OCI-LY7 (cell line): ENCODE data around the gene SPRYD3. TPM values are rescaled to one million over a fixed set of nuclear protein-coding genes. Genes with fewer than 3 reads are reported as not detected.
"Not testable (repeated sequence)": the region's sequence is repeated elsewhere in the genome, so short reads cannot be mapped to it uniquely, and the experiment has no call there.

Experiments
- BruUV-seq: library from RNA; stranded (reverse); fragments of 400-500 nt; replicated peaks from 2 replicates; lab custom pipeline; 2021; lab: Mats Ljungman, UMichigan
- CTCF ChIA-PET: fragments of 300-600 bp; sonication (Branson Sonifier 250); formaldehyde crosslinking; loops from one replicate; lab custom pipeline; 2022; ENCODE audit warnings: antibody characterized with exemption; ENCODE audit not compliant: unreplicated experiment; lab: Charles Lee
- POLR2A ChIA-PET: fragments of 300-600 bp; sonication (Branson Sonifier 250); formaldehyde crosslinking; loops from one replicate; lab custom pipeline; 2022; ENCODE audit warnings: antibody characterized with exemption; lab: Charles Lee
- DNase-seq: peaks from one replicate; pipeline ENCODE4 v3.0.0-alpha.2; 2015; ENCODE audit warnings: low spot score
- H2AFZ ChIP-seq: fragments of 200-600 bp; sonication (generic), shearing (Covaris generic); 2 replicates; pipeline ENCODE4 v1.6.1; 2014; ENCODE audit warnings: mild to moderate bottlenecking, antibody characterized with exemption, low read length, moderate library complexity
- H3K27ac ChIP-seq: fragments of 200-600 bp; sonication (generic); 2 replicates; pipeline ENCODE4 v1.5.1; 2014; ENCODE audit warnings: mixed run types, low read depth, mild to moderate bottlenecking, moderate library complexity, low read length, inconsistent platforms; ENCODE audit not compliant: poor library complexity, severe bottlenecking
- H3K36me3 ChIP-seq: fragments of 200-600 bp; sonication (generic); 2 replicates; pipeline ENCODE4 v1.6.1; 2014; ENCODE audit warnings: mild to moderate bottlenecking, antibody characterized with exemption, low read length, moderate library complexity, mixed read lengths; ENCODE audit not compliant: insufficient read depth
- H3K4me1 ChIP-seq: fragments of 200-600 bp; sonication (generic); 2 replicates; pipeline ENCODE4 v1.5.1; 2014; ENCODE audit warnings: mild to moderate bottlenecking, low read length; ENCODE audit not compliant: insufficient read depth, poor library complexity, severe bottlenecking
- H3K4me2 ChIP-seq: fragments of 200-600 bp; sonication (generic); 2 replicates; pipeline ENCODE4 v1.6.1; 2014; ENCODE audit warnings: mild to moderate bottlenecking, low read length
- H3K4me3 ChIP-seq: fragments of 200-600 bp; sonication (generic); 2 replicates; pipeline ENCODE4 v1.5.1; 2014; ENCODE audit warnings: mild to moderate bottlenecking, low read depth, low read length; ENCODE audit not compliant: poor library complexity, severe bottlenecking
- H3K79me2 ChIP-seq: fragments of 200-600 bp; sonication (generic); 2 replicates; pipeline ENCODE4 v1.6.1; 2016; ENCODE audit warnings: low read depth, mild to moderate bottlenecking, low read length, moderate library complexity, mixed read lengths; ENCODE audit not compliant: insufficient read depth
- H3K9me2 ChIP-seq: fragments of 200-600 bp; sonication (generic); 2 replicates; pipeline ENCODE4 v1.6.1; 2016; ENCODE audit warnings: mild to moderate bottlenecking, low read length, mixed read lengths; ENCODE audit not compliant: insufficient read depth
- H3K9me3 ChIP-seq: fragments of 200-600 bp; sonication (generic); 2 replicates; pipeline ENCODE4 v1.6.1; 2014; ENCODE audit warnings: mild to moderate bottlenecking, mixed run types, low read length, mixed read lengths
- H4K20me1 ChIP-seq: fragments of 200-600 bp; sonication (generic); 2 replicates; pipeline ENCODE4 v1.6.1; 2014; ENCODE audit warnings: mild to moderate bottlenecking, antibody characterized with exemption, low read length, moderate library complexity, mixed read lengths; ENCODE audit not compliant: insufficient read depth
- CTCF ChIP-seq: fragments of 200-600 bp; sonication (generic); conservative IDR thresholded peaks from 2 replicates; pipeline ENCODE4 v1.5.1; 2014; ENCODE audit warnings: mild to moderate bottlenecking, antibody characterized with exemption, low read length, moderate library complexity, mixed read lengths
- EZH2phosphoT487 ChIP-seq: fragments of 200-600 bp; sonication (generic); IDR thresholded peaks from 2 replicates; pipeline ENCODE4 v1.6.1; 2018; ENCODE audit warnings: low read depth, borderline replicate concordance, mild to moderate bottlenecking, mixed run types, antibody characterized with exemption, low read length, moderate library complexity, mixed read lengths
- intact Hi-C: fragments of 100-400 bp; cut with micrococcal nuclease; formaldehyde crosslinking; loops from one replicate; pipeline ENCODE4 v1.10.0; 2022; ENCODE audit not compliant: unreplicated experiment
- total RNA-seq, 2 experiments: library from RNA; depleted of rRNA in 1 of 2; stranded (reverse); fragments of >200 nt in 1 of 2; shearing (Covaris generic) in 1 of 2; gene quantifications; 2 replicates each; pipeline ENCODE4 v1.2.3, GENCODE V29; 2014 to 2022

Gene SPRYD3
- total RNA-seq, 2 experiments from 2014 or later = 7.3 to 20.5 TPM

GRCh38 chr12:53034459-53034858 lies 44.7 kb downstream of the SPRYD3 start:
- ChIA-PET CTCF (no interaction called here), POLR2A (interaction anchor here (0.6 kb wide), 1 partner anchor 1137 kb away, joined by 3 read pairs; no protein-coding TSS in a partner anchor)
- Histone ChIP-seq H3K79me2 (peaks cover 13% of the 10 kb centered on the region; the same call in 1 of the 2 replicates), H3K4me1 (no peaks in the 10 kb centered on the region), H3K4me3 (no peak overlapping the region), H3K9me3 (no peaks in the 10 kb centered on the region), H3K4me2 (no peak overlapping the region), H2AFZ (no peak overlapping the region), H3K9me2 (no peaks in the 10 kb centered on the region), H3K27ac (no peak overlapping the region), H3K36me3 (peaks cover 93% of the 10 kb centered on the region), H4K20me1 (peaks cover 4% of the 10 kb centered on the region; the same call in 1 of the 2 replicates)
- no peak for DNase-seq
- TF ChIP-seq CTCF (no peak), EZH2phosphoT487 (no peak)
- intact Hi-C loops = no loop called here
- no TSS peak for BruUV-seq

- POLR2A ChIA-PET = interaction anchor here (0.6 kb wide), 1 partner anchor 60 kb away, joined by 3 read pairs; no protein-coding TSS in a partner anchor
These were observed 45.4 kb downstream of the SPRYD3 start for GRCh38 chr12:53033832-53034231.

DNA sequence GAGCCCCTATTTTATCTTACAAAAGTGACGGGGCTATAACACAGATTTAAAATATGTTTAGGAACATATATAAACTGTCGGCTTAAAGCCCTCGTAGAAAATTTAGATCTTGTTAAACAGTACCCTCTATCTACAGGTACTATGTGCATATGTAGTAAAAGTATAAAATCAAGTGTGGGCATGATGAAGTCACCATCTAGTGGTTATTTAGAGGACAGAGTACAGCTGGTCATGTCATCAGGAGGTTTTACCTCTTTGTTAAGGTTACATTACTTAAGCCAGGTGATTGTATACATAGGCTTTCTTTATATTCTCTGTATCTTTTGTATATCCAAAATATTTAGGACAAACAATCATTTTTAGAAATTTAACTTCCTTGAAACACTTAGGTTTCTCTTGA lies 47.6 kb downstream of the SPRYD3 start:
- Histone ChIP-seq H3K4me1 (no peaks in the 10 kb centered on the region), H3K9me2 (no peaks in the 10 kb centered on the region), H3K4me2 (no peak overlapping the region), H3K4me3 (no peak overlapping the region), H3K79me2 (peaks cover 27% of the 10 kb centered on the region; the same call in 1 of the 2 replicates), H4K20me1 (no peaks in the 10 kb centered on the region; the same call in 1 of the 2 replicates), H2AFZ (no peak overlapping the region), H3K36me3 (peaks cover 93% of the 10 kb centered on the region), H3K27ac (no peak overlapping the region), H3K9me3 (no peaks in the 10 kb centered on the region)
- intact Hi-C loops = no loop called here
- CTCF ChIA-PET = no interaction called here
- POLR2A ChIA-PET = interaction anchor here (0.9 kb wide), 2 partner anchors 10 to 13 kb away, joined by 3 to 4 read pairs; no protein-coding TSS in a partner anchor
- no TSS peak for BruUV-seq
- DNase-seq = no peak
- TF ChIP-seq CTCF (peak; percentile 29; the same call in 1 of the 2 replicates), EZH2phosphoT487 (no peak)

More at GRCh38 chr12:53033832-53034231, 45.4 kb downstream of the SPRYD3 start:
- CTCF ChIA-PET, H3K27ac ChIP-seq, intact Hi-C loops, DNase-seq, H3K4me2 ChIP-seq, H2AFZ ChIP-seq, H4K20me1 ChIP-seq, BruUV-seq, H3K9me2 ChIP-seq, H3K4me1 ChIP-seq, H3K9me3 ChIP-seq, H3K4me3 ChIP-seq: not testable (repeated sequence)
- peaks cover 93% of the 10 kb centered on the region for H3K36me3 ChIP-seq
- H3K79me2 ChIP-seq = peaks cover 16% of the 10 kb centered on the region; the same call in 1 of the 2 replicates

GRCh38 chr12:53027014-53027413 lies 52.2 kb downstream of the SPRYD3 start:
- Histone ChIP-seq H3K36me3 (peaks cover 96% of the 10 kb centered on the region), H3K79me2 (peaks cover 42% of the 10 kb centered on the region; the same call in 1 of the 2 replicates)
- H3K4me3 ChIP-seq, intact Hi-C loops, H3K4me2 ChIP-seq, BruUV-seq, H4K20me1 ChIP-seq, H3K27ac ChIP-seq, H2AFZ ChIP-seq, H3K4me1 ChIP-seq, H3K9me3 ChIP-seq, DNase-seq, H3K9me2 ChIP-seq: not testable (repeated sequence)
- ChIA-PET CTCF (interaction anchor here (0.6 kb wide), 1 partner anchor 726 kb away, joined by 4 read pairs; no protein-coding TSS in a partner anchor), POLR2A (interaction anchor here (0.5 to 1.7 kb wide), 3 partner anchors 12 to 92 kb away, joined by 3 to 7 read pairs (median 4); no protein-coding TSS in a partner anchor)
